Activated naive CD8-positive, alpha-beta T cell treated with anti-CD3 and anti-CD28 coated beads, Interleukin-2, amount 50 U/mL, for 24 hours (primary cell): ENCODE data around the gene FAM43B.
"Not testable (repeated sequence)": the region's sequence is repeated elsewhere in the genome, so short reads cannot be mapped to it uniquely, and the experiment has no call there.

ENCODE experiments used
- ATAC-seq: fragments of 150-1000 bp; cut with Tn5 transposase; one replicate; pipeline ENCODE4 v1.10.0; 2021
- DNase-seq: peaks from one replicate; pipeline ENCODE4 v3.0.0; 2021
- H3K27ac Mint-ChIP-seq: one replicate; pipeline ENCODE4 v1.8.0; 2021; ENCODE audit warnings: mild to moderate bottlenecking, mixed read lengths
- H3K27me3 Mint-ChIP-seq: one replicate; pipeline ENCODE4 v1.8.0; 2021; ENCODE audit warnings: mixed read lengths
- H3K36me3 Mint-ChIP-seq: one replicate; pipeline ENCODE4 v1.8.0; 2021; ENCODE audit warnings: low read depth, mixed read lengths
- H3K4me1 Mint-ChIP-seq: one replicate; pipeline ENCODE4 v1.8.0; 2021; ENCODE audit warnings: mixed read lengths
- H3K4me3 Mint-ChIP-seq: one replicate; pipeline ENCODE4 v1.8.0; 2021; ENCODE audit warnings: mild to moderate bottlenecking, moderate library complexity, mixed read lengths
- H3K9me3 Mint-ChIP-seq: one replicate; pipeline ENCODE4 v1.8.0; 2021; ENCODE audit warnings: mixed read lengths

The FAM43B gene, protein sequence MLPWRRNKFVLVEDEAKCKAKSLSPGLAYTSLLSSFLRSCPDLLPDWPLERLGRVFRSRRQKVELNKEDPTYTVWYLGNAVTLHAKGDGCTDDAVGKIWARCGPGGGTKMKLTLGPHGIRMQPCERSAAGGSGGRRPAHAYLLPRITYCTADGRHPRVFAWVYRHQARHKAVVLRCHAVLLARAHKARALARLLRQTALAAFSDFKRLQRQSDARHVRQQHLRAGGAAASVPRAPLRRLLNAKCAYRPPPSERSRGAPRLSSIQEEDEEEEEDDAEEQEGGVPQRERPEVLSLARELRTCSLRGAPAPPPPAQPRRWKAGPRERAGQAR

DNA sequence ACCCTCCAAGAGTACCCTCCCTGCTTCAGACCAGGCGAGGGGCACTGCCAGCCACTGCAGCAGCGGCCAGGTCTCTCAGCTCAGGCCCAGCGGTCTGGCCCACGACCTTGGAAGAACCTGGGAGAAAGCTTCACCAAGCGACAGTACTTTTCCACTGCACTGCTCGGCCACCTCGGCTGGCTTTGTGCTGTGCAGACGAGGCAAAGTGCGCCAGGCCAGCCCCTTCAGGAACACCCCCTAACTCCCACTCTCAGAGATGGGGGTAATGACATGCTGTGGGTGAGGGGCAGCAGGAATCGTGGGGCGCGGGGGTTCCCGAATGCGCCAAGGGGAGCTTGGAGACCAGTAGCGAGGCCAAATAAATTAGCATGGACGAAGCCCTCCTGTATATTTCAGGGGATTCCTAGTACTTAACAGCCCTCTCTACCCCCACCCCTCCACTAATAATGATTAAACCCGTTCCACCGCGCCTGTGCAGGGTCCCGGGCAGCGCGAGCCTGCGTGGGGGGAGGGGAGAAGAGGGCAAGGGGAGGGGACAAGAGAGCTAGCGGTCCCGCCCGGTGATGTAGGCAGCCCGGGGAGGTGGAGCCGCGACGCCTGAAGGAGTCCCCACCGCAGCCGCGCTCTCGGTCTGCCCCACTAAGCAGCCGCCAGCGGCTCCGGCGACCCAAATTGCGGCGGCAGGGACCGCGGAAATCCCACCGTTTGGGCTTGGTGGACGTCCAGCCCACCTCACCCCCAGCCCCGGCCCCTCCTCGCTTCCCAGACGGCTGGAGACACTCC is at the start of gene FAM43B:
FAM43B (plus strand) TSS at position 629 of the 783 bp plus-strand sequence. CDS start 401 bp downstream, outside the sequence.
- H3K9me3 Mint-ChIP-seq: no peaks in the 10 kb centered on the region
- no peaks in the 10 kb centered on the region for H3K36me3 Mint-ChIP-seq
- no peaks in the 10 kb centered on the region for H3K4me1 Mint-ChIP-seq
- H3K27ac Mint-ChIP-seq: no peak within 1 kb of the TSS
- ATAC-seq: peak; percentile 51
- peak; percentile 22 for DNase-seq
- no peak within 1 kb of the TSS for H3K4me3 Mint-ChIP-seq
- peaks cover 39% of the 10 kb centered on the region for H3K27me3 Mint-ChIP-seq

DNA sequence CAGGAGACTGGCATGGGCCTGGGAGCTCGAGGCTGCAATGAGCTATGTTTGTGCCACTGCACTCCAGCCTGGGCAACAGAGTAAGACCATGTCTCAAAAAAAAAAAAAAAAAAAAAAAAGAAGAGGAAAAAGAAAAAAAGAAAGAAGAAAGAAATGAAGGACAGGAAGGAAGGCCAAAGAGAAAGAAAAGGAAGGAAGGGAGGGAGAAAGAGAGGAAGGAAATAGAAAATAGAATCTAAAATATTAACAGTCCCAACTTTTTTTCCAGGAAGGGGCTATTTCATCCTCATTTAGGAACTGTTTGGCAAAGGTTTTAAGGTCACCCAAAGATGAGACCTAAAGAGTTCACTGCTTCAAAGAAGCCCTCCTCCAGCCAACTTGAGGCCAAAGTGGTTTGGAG is 46.9 kb upstream of the FAM43B start:
- Mint-ChIP-seq H3K27ac (no peak overlapping the region), H3K36me3 (peaks cover 7% of the 10 kb centered on the region), H3K27me3 (no peaks in the 10 kb centered on the region), H3K4me1 (peaks cover 29% of the 10 kb centered on the region), H3K9me3 (no peaks in the 10 kb centered on the region), H3K4me3 (no peak overlapping the region)
- no peak for ATAC-seq
- DNase-seq: no peak

DNA sequence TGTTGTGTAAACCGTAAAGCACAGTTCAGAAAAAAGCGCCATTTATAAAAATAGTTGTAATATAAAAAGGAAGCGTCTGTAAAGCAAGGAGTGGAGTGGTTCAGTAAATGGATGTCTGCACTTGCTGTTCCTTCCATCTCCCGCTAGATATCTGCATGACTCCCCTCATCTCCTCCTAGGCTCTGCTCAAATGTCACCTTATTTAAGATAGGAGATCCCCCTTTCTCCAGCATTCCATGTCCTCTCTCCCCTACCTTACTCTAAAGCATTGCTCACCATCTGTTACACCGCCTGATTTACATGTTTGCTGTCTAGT is 45.2 kb upstream of the FAM43B start:
- peaks cover 3% of the 10 kb centered on the region for H3K36me3 Mint-ChIP-seq
- no peaks in the 10 kb centered on the region for H3K9me3 Mint-ChIP-seq
- peak overlapping the region; percentile 92 for H3K4me3 Mint-ChIP-seq
- no peaks in the 10 kb centered on the region for H3K27me3 Mint-ChIP-seq
- ATAC-seq (no peak), DNase-seq (no peak)
- peak overlapping the region; percentile 70 for H3K27ac Mint-ChIP-seq
- H3K4me1 Mint-ChIP-seq: peaks cover 29% of the 10 kb centered on the region

DNA sequence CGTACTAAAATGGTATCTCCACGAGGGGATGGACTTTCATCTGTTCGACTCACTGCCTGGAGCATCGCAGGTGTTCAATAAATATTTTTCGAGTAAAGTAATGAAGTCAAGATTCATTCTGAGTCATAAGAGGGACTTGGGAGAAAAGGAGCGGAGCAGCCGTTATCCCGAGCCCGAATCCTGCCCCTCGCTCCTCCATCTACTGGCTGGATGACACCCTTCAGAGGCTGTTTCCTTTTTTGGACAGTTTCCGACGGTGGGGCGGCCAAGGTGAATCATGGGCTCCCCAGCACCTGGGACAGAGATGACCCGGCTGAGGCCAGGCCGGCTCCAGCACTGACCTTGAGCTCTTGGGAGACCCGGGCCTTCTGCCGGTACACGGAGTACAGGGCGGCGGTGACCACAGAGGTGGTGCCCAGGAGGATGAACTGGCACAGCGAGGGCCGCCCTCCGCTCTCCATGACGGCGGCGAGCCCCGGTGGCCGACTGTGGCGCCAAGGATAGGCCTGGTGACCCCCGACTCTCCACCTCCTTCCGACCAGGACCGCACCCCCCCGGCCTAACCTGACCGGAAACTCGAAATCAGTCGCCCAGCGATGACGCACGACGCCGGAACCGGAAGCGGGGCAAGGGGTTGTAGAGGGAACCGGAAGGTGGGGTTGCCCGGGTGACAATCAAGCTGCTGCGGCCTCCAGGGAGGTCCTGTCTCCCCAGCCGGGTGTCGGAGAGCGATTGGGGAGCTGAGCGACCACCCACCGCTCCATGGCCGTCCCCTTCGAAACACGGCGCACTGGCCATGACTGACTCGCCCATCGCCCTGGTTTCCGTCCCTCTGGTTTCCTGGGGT is 44.6 kb upstream of the FAM43B start, which contains the start of gene MUL1:
MUL1 (minus strand) TSS at position 588 of the 847 bp plus-strand sequence; CDS start at position 461, 127 bp downstream.
- peak within 1 kb of the TSS; percentile 92 for H3K4me3 Mint-ChIP-seq
- ATAC-seq (peak; percentile 98), DNase-seq (peak; percentile 98)
- peaks cover 2% of the 10 kb centered on the region for H3K36me3 Mint-ChIP-seq
- H3K9me3 Mint-ChIP-seq: no peaks in the 10 kb centered on the region
- peaks cover 29% of the 10 kb centered on the region for H3K4me1 Mint-ChIP-seq
- H3K27ac Mint-ChIP-seq: peak within 1 kb of the TSS; percentile 70
- H3K27me3 Mint-ChIP-seq: peaks cover under 1% of the 10 kb centered on the region

DNA sequence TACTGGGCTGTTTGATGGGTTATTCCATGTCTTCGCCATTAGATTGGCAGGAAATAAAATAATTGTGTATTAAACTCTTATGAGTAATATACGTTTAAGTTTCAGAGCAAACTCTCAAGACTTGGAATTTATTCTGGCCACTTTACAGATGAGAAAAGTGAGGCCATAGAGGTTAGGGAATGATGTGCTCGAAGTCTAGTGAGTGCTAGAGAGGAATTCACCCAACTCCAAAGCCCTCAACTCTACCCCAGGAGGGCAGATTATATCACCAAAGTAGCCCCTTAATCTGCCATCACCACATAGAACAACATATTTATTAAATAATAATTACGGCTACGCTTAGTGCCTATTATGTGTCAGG is 44.0 kb upstream of the FAM43B start:
- Mint-ChIP-seq H3K27me3 (peaks cover 5% of the 10 kb centered on the region), H3K36me3 (no peaks in the 10 kb centered on the region), H3K4me3 (peak overlapping the region; percentile 92), H3K27ac (peak overlapping the region; percentile 70), H3K4me1 (peaks cover 29% of the 10 kb centered on the region), H3K9me3 (no peaks in the 10 kb centered on the region)
- DNase-seq: no peak
- no peak for ATAC-seq

DNA sequence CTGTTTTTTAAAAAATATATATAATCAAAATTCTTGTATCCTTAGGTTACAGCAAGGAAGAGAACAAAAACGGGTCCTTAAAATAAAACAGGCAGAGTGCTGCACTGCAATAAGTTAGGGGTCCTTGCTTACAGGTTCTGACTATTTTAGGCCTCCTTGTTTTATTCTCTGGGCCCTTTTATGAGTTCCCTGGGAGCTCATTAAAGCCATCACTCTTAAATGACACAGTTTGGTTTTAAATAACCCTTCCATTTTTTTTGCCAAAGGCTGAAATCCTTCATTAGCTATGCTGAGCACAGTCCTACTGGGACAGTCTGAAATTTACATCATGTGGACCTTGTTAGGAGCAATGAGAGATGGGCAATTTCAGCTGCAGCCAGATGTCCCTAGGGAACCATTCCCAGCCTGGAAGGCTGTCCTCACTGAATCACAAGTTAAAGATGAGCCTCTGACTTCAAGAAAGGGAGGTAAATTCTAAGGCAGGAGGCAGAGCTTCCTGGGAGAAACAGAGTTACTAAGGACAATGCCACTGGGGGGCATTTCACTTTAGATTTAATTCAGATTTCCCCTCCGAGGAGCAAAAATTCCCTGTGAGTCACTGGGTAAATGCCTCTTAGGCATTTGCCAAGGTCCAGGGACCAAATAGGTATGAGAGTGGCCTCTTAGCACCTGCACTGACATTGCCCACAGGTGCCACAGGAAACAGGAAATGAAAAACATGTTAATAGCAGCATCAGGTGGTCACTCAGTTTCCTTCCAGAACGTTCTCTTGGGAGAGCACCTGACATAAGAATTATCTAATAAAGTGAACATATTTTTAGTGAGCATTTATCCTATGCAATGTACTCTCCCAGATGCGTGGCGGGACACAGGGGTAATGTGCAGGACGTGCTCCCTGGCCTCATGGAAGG is 40.6 kb upstream of the FAM43B start:
- DNase-seq (no peak), ATAC-seq (no peak)
- H3K9me3 Mint-ChIP-seq: no peaks in the 10 kb centered on the region
- H3K4me1 Mint-ChIP-seq: peaks cover 8% of the 10 kb centered on the region
- H3K36me3 Mint-ChIP-seq: no peaks in the 10 kb centered on the region
- peaks cover 8% of the 10 kb centered on the region for H3K27me3 Mint-ChIP-seq
- no peak overlapping the region for H3K4me3 Mint-ChIP-seq
- H3K27ac Mint-ChIP-seq: no peak overlapping the region

DNA sequence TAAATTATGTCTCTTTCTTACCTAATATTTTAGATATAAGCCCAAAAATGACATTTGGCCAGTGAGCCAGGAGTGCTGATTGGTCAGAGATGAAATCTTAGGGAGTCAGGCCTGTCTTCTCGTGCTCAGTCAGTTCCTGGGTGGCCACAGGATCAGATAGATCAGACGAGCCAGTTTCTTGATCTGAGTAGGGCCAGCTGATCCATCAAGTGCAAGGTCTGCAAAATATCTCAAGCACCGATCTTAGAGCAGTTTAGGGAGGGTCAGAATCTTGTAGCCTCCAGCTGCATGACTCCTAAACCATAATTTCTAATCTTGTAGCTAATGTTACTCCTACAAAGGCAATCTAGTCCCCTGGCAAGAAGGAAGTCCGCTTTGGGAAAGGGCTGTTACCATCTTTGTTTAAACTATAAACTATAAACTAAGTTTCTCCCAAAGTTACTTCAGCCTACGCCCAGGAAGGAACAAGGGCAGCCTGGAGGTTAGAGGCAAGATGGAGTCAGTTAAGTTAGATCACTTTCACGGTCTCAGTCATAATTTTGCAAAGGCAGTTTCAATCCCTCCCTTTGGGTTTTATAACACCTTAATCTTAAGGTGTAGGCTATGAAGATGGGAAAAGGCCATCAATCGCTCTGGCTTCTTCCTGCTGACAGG is 32.6 kb upstream of the FAM43B start:
- H3K4me1 Mint-ChIP-seq, H3K4me3 Mint-ChIP-seq, ATAC-seq, H3K27ac Mint-ChIP-seq, DNase-seq, H3K36me3 Mint-ChIP-seq, H3K9me3 Mint-ChIP-seq: not testable (repeated sequence)
- H3K27me3 Mint-ChIP-seq: peaks cover 13% of the 10 kb centered on the region

DNA sequence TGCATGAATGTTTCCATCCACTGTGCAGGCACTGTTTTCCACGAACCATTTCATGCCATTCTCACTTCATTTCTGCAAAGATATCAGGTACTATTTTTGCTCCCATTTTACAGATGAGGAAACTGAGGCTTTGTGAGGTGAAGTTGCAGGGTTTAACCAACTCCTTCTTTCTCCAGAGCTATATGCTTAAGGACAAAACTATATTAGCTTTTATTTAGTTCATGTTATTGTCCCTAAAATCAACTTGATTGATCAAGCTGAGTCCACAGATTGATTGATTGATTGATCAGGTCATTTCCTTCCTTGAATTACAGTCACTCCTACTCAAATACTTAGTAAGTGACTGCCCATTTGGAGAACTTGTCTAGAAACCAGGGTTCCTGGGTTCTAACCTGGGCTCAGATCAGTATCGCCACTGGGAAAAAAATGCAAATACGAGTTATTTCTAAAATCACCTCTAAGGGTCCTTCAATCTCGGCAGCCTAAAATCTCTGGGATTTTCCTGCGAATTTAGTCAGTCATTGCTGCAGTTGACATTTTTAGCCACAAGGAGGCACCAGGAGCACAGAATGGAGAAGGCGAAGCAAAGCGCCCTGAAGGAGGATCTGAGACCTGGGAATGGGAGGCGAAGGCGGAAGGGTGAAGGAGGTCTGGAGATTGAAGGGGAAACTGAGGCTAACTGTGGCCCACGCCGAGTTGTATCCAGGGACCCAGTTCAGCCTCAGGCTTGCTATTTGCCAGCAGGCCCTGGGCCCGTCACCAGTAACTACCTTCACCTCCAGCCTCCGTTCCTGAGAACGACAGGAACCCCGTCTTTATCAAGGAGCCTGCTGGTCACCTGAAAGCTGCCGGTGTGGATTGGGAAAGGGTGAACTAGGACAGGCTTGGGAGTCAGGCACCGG is 30.2 kb upstream of the FAM43B start:
- Mint-ChIP-seq H3K27ac (no peak overlapping the region), H3K27me3 (peaks cover 16% of the 10 kb centered on the region), H3K4me3 (no peak overlapping the region), H3K9me3 (no peaks in the 10 kb centered on the region), H3K36me3 (no peaks in the 10 kb centered on the region), H3K4me1 (no peaks in the 10 kb centered on the region)
- DNase-seq (peak; percentile 74), ATAC-seq (no peak)

DNA sequence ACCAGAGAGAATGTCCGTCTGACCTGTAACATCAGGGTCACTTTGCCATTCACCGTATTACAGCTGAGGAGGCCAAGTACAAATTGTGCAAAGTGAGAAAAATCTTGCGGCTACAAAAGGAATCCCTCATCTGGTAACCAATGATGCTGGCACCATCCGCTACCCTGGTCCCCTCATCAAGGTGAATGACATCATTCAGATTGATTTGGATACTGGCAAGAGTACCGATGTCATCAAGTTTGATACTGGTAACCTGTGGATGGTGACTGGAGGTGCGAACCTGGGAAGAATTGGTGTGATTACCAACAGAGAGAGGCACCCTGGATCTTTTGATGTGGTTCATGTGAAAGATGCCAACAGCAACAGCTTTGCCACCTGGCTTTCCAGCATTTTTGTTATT is 26.1 kb upstream of the FAM43B start:
- no peaks in the 10 kb centered on the region for H3K9me3 Mint-ChIP-seq
- H3K4me1 Mint-ChIP-seq: no peaks in the 10 kb centered on the region
- peaks cover 37% of the 10 kb centered on the region for H3K27me3 Mint-ChIP-seq
- H3K27ac Mint-ChIP-seq: no peak overlapping the region
- DNase-seq (no peak), ATAC-seq (no peak)
- no peaks in the 10 kb centered on the region for H3K36me3 Mint-ChIP-seq
- H3K4me3 Mint-ChIP-seq: no peak overlapping the region

DNA sequence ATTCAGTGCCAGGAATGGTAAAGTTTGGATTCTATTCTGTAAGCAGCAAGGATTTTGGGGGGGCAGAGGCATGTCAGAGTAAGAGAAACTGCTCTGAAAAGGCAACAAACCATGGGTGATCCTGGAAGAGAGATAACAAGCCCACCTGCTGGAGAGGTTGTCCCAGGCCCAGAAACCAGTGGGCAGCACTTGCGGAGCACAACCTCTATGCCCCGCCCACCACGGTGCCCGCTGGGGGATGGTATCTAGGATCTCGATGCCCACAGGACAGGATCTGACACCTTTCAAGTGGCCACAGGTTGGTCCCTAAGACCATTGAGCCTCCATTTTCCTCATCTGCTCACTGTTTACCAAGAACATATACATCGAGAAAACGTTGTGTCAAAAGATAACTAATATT is 24.2 kb upstream of the FAM43B start:
- Mint-ChIP-seq H3K27ac (no peak overlapping the region), H3K27me3 (peaks cover 33% of the 10 kb centered on the region), H3K9me3 (no peaks in the 10 kb centered on the region), H3K4me3 (no peak overlapping the region), H3K4me1 (no peaks in the 10 kb centered on the region), H3K36me3 (no peaks in the 10 kb centered on the region)
- DNase-seq (no peak), ATAC-seq (no peak)

DNA sequence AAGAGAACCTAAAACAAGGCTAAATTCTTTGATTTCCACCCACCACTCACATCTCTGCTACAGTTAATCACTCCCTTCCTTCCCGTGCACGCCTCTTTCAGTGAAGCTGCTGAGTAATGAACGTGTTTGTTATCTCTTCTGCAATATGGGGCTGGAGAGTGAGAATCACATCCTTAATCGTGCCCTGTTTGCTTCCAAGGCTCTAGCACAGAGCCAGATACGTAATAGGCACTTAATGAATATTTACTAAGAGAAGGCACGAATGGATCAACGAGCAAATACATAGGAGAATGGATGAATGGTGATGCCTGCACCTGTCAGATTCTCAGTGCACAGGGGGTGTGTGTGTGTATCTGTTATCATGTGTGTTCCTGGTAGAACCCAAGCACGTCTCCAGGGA is 22.1 kb upstream of the FAM43B start:
- ATAC-seq: no peak
- Mint-ChIP-seq H3K27ac (no peak overlapping the region), H3K27me3 (peaks cover 37% of the 10 kb centered on the region)

DNA sequence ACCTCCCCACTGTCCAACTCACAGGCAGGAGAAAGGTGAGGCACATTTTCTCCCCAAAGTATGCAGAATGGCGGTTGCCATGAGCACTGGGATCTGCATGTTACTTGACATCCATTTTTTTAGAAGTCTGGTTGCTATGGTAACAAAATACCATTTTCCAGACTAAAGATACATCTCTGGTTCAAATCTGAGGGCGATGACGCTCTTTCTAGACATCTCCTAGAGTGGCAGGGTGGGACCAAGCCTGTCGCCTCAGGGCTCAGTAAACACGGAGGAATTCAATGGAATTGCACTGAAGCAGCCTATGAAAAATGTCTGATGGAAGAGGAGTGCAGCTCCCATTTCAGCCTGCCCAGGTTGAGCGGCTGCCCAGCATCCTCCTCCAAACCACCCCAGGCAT is 21.5 kb upstream of the FAM43B start:
- Mint-ChIP-seq H3K9me3 (no peaks in the 10 kb centered on the region), H3K27me3 (peaks cover 40% of the 10 kb centered on the region), H3K4me3 (no peak overlapping the region), H3K27ac (no peak overlapping the region), H3K36me3 (no peaks in the 10 kb centered on the region), H3K4me1 (no peaks in the 10 kb centered on the region)
- DNase-seq (no peak), ATAC-seq (no peak)

More for the DNA sequence above, 22.1 kb upstream of the FAM43B start:
- H3K36me3 Mint-ChIP-seq: no peaks in the 10 kb centered on the region
- no peaks in the 10 kb centered on the region for H3K4me1 Mint-ChIP-seq
- H3K4me3 Mint-ChIP-seq: no peak overlapping the region
- no peaks in the 10 kb centered on the region for H3K9me3 Mint-ChIP-seq
- DNase-seq: no peak

DNA sequence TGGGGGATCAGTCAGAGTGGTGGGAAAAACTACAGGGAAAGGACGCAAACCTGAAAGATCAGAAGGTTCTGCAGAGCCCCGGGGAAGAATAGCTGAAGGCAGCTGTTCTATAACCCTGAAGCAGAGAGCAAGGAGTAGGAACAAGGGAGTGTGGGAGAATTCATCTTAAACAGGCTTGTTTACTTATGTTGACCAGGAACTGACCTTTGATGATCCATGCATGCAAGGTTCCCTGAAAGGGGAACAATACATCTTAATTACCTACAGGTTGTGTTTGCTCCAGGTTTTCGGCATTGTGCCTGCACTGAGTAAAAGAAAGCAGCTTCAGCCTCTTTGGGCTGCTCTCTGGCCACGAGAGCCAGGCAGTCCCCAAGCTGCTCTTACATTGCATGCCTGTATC is 18.7 kb upstream of the FAM43B start:
- Mint-ChIP-seq H3K36me3 (no peaks in the 10 kb centered on the region), H3K27me3 (peaks cover 34% of the 10 kb centered on the region), H3K4me3 (no peak overlapping the region), H3K4me1 (no peaks in the 10 kb centered on the region), H3K9me3 (no peaks in the 10 kb centered on the region), H3K27ac (no peak overlapping the region)
- DNase-seq (no peak), ATAC-seq (no peak)
